Esophagus muscularis mucosa (tissue), 4 donors: ENCODE data around the gene BRMS1L. TPM values are rescaled to one million over a fixed set of nuclear protein-coding genes. Genes with fewer than 3 reads are reported as not detected.
"Not testable (repeated sequence)": the region's sequence is repeated elsewhere in the genome, so short reads cannot be mapped to it uniquely, and the experiment has no call there.

ENCODE experiments used
- DNase-seq: peaks from one replicate; pipeline ENCODE4 v3.0.0-alpha.2; 2017; ENCODE audit errors: extremely low spot score
- H3K27ac ChIP-seq, 4 donors: fragments of 200-600 bp; sonication (generic); replicated peaks in 1 of 4; 1 replicate in 3 of 4; 2 replicates in 1 of 4; pipeline ENCODE4 v1.5.1; 2016 to 2019; ENCODE audit warnings: mild to moderate bottlenecking in 1 of 4
- H3K27me3 ChIP-seq, 4 donors: fragments of 200-600 bp; sonication (generic); one replicate each; pipeline versions ENCODE4 v1.5.1 to v1.6.0; 2016 to 2019
- H3K36me3 ChIP-seq, 4 donors: fragments of 200-600 bp; sonication (generic); one replicate each; pipeline ENCODE4 v1.5.1; 2016 to 2019
- H3K4me1 ChIP-seq, 4 donors: fragments of 200-600 bp; sonication (generic); one replicate each; pipeline ENCODE4 v1.5.1; 2016 to 2019
- H3K4me3 ChIP-seq, 4 donors: fragments of 200-600 bp; sonication (generic); 1 replicate in 2 of 4; 2 replicates in 2 of 4; pipeline ENCODE4 v1.5.1; 2016 to 2019; ENCODE audit warnings: mild to moderate bottlenecking in 4 of 4, moderate library complexity in 1 of 4
- H3K9me3 ChIP-seq, 4 donors: fragments of 200-600 bp; sonication (generic); 1 replicate in 3 of 4; 2 replicates in 1 of 4; pipeline ENCODE4 v1.5.1; 2016 to 2019
- CTCF ChIP-seq, 3 experiments: fragments of 200-600 bp in 2 of 3; fragments of 450-650 bp in 1 of 3; sonication (generic) in 2 of 3; IDR thresholded peaks; one replicate each; pipeline ENCODE4 v1.5.1; 2017 to 2019; ENCODE audit warnings: antibody characterized with exemption in 3 of 3, mild to moderate bottlenecking in 2 of 3, moderate library complexity in 1 of 3
- EP300 ChIP-seq: sonication (generic); formaldehyde crosslinking; IDR thresholded peaks from one replicate; pipeline ENCODE4 v1.6.1; 2017; ENCODE audit warnings: antibody characterized with exemption
- POLR2A ChIP-seq: fragments of 450-650 bp; IDR thresholded peaks from one replicate; pipeline ENCODE4 v1.6.1; 2017; ENCODE audit warnings: antibody characterized with exemption, moderate library complexity, mild to moderate bottlenecking, low read depth
- POLR2AphosphoS5 ChIP-seq, 2 donors: sonication (generic); formaldehyde crosslinking; IDR thresholded peaks; one replicate each; pipeline ENCODE4 v1.6.1; 2017; ENCODE audit warnings: antibody characterized with exemption in 2 of 2
- WGBS: methylation state at CpG from one replicate; pipeline ENCODE4 v1.1.5; 2018; 5-methylcytosine and 5-hydroxymethylcytosine counted together
- intact Hi-C: fragments of 100-400 bp; cut with DNase I; formaldehyde crosslinking; loops from one replicate; pipeline ENCODE4 v1.15.1; 2023
- total RNA-seq, 4 donors: library from RNA; depleted of rRNA; stranded (reverse); fragments of >200 nt; gene quantifications; one replicate each; pipeline versions ENCODE4 v1.1.0 to v1.2.1, GENCODE V29; 2016

Gene BRMS1L
- total RNA-seq: 1 to 10 TPM; 5.0 to 8.0 (median 6.9) TPM

- WGBS: 0% methylated on average over 42 of the region's 70 CpGs
- peaks cover 3 to 24% (median 13%) of the 10 kb centered on the region in 4 donors for H3K4me1 ChIP-seq
- intact Hi-C loops: no loop called here
- H3K27me3 ChIP-seq: no peaks in the 10 kb centered on the region
- peak within 1 kb of the TSS; percentile 98 to 100 (median 100) for H3K27ac ChIP-seq
- peak within 1 kb of the TSS; percentile 87 to 97 (median 94) for H3K4me3 ChIP-seq
- H3K9me3 ChIP-seq: no peaks in the 10 kb centered on the region
- peak; percentile 99 for DNase-seq
- TF ChIP-seq CTCF (IDR thresholded peaks at IDR 0.05) (peak; percentile 12 to 24 (median 21)), POLR2A (peak; percentile 85), POLR2AphosphoS5 (IDR thresholded peaks at IDR 0.05) (peak; percentile 84 to 98), EP300 (no peak)
- H3K36me3 ChIP-seq: no peaks in the 10 kb centered on the region
These were observed at the start of gene BRMS1L for GRCh38 chr14:35826218-35826951. Gene BRMS1L (plus strand): TSS chr14:35826338. CDS start chr14:35826517, 179 bp downstream.

- WGBS: 91% methylated on average over 4 of the region's 4 CpGs
- no peak overlapping the region for H3K4me3 ChIP-seq
- peaks cover 0 to 6% (median 0%) of the 10 kb centered on the region in 4 donors for H3K4me1 ChIP-seq
- H3K27me3 ChIP-seq: no peaks in the 10 kb centered on the region
- intact Hi-C loops: no loop called here
- H3K27ac ChIP-seq: no peak overlapping the region
- peaks cover 0 to 12% (median 5%) of the 10 kb centered on the region in 4 donors for H3K9me3 ChIP-seq
- H3K36me3 ChIP-seq: peaks cover 0 to 9% (median 5%) of the 10 kb centered on the region in 4 donors
- no peak for DNase-seq
- TF ChIP-seq POLR2AphosphoS5 (IDR thresholded peaks at IDR 0.05) (no peak), CTCF (IDR thresholded peaks at IDR 0.05) (no peak), POLR2A (no peak), EP300 (no peak)
These were observed 49.3 kb upstream of the BRMS1L start for GRCh38 chr14:35776823-35777222.

- H3K9me3 ChIP-seq: peaks cover 0 to 12% (median 5%) of the 10 kb centered on the region in 4 donors
- intact Hi-C loops, H3K4me3 ChIP-seq, H3K4me1 ChIP-seq, H3K36me3 ChIP-seq, DNase-seq, H3K27ac ChIP-seq, H3K27me3 ChIP-seq: not testable (repeated sequence)
- over 99% methylated on average over 5 of the region's 5 CpGs for WGBS
These were observed 48.6 kb upstream of the BRMS1L start for GRCh38 chr14:35777550-35777949.

GRCh38 chr14:35779368-35779767 lies 46.8 kb upstream of the BRMS1L start:
- Histone ChIP-seq H3K4me1 (peaks cover 0 to 5% (median 1%) of the 10 kb centered on the region in 4 donors), H3K27me3 (no peaks in the 10 kb centered on the region), H3K36me3 (peaks cover 0 to 6% (median 0%) of the 10 kb centered on the region in 4 donors), H3K4me3 (no peak overlapping the region), H3K9me3 (peaks cover 0 to 12% (median 5%) of the 10 kb centered on the region in 4 donors), H3K27ac (no peak overlapping the region)
- no peak for DNase-seq
- WGBS: 90% methylated on average over 3 of the region's 3 CpGs
- no peak for TF ChIP-seq CTCF (IDR thresholded peaks at IDR 0.05)
- TF ChIP-seq EP300: no peak
- TF ChIP-seq POLR2AphosphoS5 (IDR thresholded peaks at IDR 0.05): no peak
- no peak for TF ChIP-seq POLR2A
- intact Hi-C loops: no loop called here

- TF ChIP-seq POLR2A: no peak
- peaks cover 0 to 8% (median 4%) of the 10 kb centered on the region in 4 donors for H3K4me1 ChIP-seq
- peaks cover 0 to 12% (median 5%) of the 10 kb centered on the region in 4 donors for H3K9me3 ChIP-seq
- H3K36me3 ChIP-seq: no peaks in the 10 kb centered on the region
- no peak for DNase-seq
- intact Hi-C loops: no loop called here
- no peak overlapping the region for H3K27ac ChIP-seq
- no peaks in the 10 kb centered on the region for H3K27me3 ChIP-seq
- H3K4me3 ChIP-seq: no peak overlapping the region
- 69% methylated on average over 1 of the region's 1 CpG for WGBS
These were observed 42.4 kb upstream of the BRMS1L start for GRCh38 chr14:35783699-35784098.
